CD14-positive monocyte (primary cell): ENCODE measurements around the gene HHIP. TPM values are rescaled to one million over a fixed set of nuclear protein-coding genes. Genes with fewer than 3 reads are reported as not detected.
"Not testable (repeated sequence)": the region's sequence is repeated elsewhere in the genome, so short reads cannot be mapped to it uniquely, and the experiment has no call there.

Experiments
- DNase-seq, 3 donors: peaks; one replicate each; pipeline ENCODE4 v3.0.0-alpha.2; 2011 to 2022
- H2AFZ ChIP-seq: 2 replicates; pipeline ENCODE4 v1.6.0; 2012; ENCODE audit warnings: mild to moderate bottlenecking, low read depth, low read length, inconsistent platforms; ENCODE audit not compliant: insufficient read depth, poor library complexity, severe bottlenecking
- H3K27ac ChIP-seq, 2 donors: 1 replicate in 1 of 2; 2 replicates in 1 of 2; pipeline ENCODE4 v1.5.1; 2012 to 2013; ENCODE audit warnings: low read length in 2 of 2, control low read depth in 1 of 2, inconsistent platforms in 1 of 2, low read depth in 1 of 2, mild to moderate bottlenecking in 1 of 2
- H3K27me3 ChIP-seq, 2 donors: one replicate each; pipeline versions ENCODE4 v1.6.0 to v1.6.1; 2011 to 2013; ENCODE audit warnings: low read length in 2 of 2; ENCODE audit not compliant: control insufficient read depth in 2 of 2, insufficient read depth in 2 of 2
- H3K36me3 ChIP-seq, 2 donors: replicated peaks in 1 of 2; 1 replicate in 1 of 2; 2 replicates in 1 of 2; pipeline versions ENCODE4 v1.5.1 to v1.6.1; 2012 to 2013; ENCODE audit warnings: low read length in 2 of 2, control low read depth in 1 of 2, inconsistent platforms in 1 of 2, mild to moderate bottlenecking in 1 of 2; ENCODE audit not compliant: insufficient read depth in 2 of 2, control insufficient read depth in 1 of 2
- H3K4me1 ChIP-seq, 2 donors: 1 replicate in 1 of 2; 2 replicates in 1 of 2; pipeline versions ENCODE4 v1.5.1 to v1.6.1; 2012 to 2013; ENCODE audit warnings: low read length in 2 of 2, control low read depth in 1 of 2, inconsistent platforms in 1 of 2, mild to moderate bottlenecking in 1 of 2, moderate library complexity in 1 of 2; ENCODE audit not compliant: insufficient read depth in 2 of 2, control insufficient read depth in 1 of 2
- H3K4me2 ChIP-seq: replicated peaks from 2 replicates; pipeline ENCODE3; 2012; ENCODE audit warnings: low read length, moderate library complexity, mild to moderate bottlenecking; ENCODE audit not compliant: poor library complexity, severe bottlenecking; ENCODE audit errors: extremely low read depth
- H3K4me3 ChIP-seq, 3 experiments: fragments of 200-600 bp in 1 of 3; sonication (generic) in 1 of 3; replicated peaks in 1 of 3; 1 replicate in 2 of 3; 2 replicates in 1 of 3; pipeline ENCODE4 v1.5.1; 2011 to 2013; ENCODE audit warnings: low read length in 3 of 3, mild to moderate bottlenecking in 3 of 3, control low read depth in 2 of 3, low read depth in 2 of 3, inconsistent platforms in 1 of 3, moderate library complexity in 1 of 3
- H3K79me2 ChIP-seq: 2 replicates; pipeline ENCODE4 v1.6.0; 2012; ENCODE audit warnings: mild to moderate bottlenecking, control low read depth, inconsistent platforms, low read length, moderate library complexity; ENCODE audit not compliant: insufficient read depth
- H3K9ac ChIP-seq: 2 replicates; pipeline ENCODE4 v1.6.0; 2017; ENCODE audit warnings: low read length, mild to moderate bottlenecking; ENCODE audit not compliant: insufficient read depth, poor library complexity, severe bottlenecking
- H3K9me3 ChIP-seq, 2 donors: replicated peaks in 1 of 2; 1 replicate in 1 of 2; 2 replicates in 1 of 2; pipeline versions ENCODE4 v1.5.1 to v1.6.1; 2012 to 2013; ENCODE audit warnings: low read length in 2 of 2, control low read depth in 1 of 2; ENCODE audit not compliant: control insufficient read depth in 1 of 2, insufficient read depth in 1 of 2
- H4K20me1 ChIP-seq: 2 replicates; pipeline ENCODE4 v1.6.0; 2012; ENCODE audit warnings: mild to moderate bottlenecking, low read length, control low read depth, moderate library complexity; ENCODE audit not compliant: insufficient read depth
- H3K27ac Mint-ChIP-seq, 7 donors: one replicate each; pipeline ENCODE4 v1.8.0; 2020; ENCODE audit warnings: mild to moderate bottlenecking in 7 of 7, mixed read lengths in 7 of 7, moderate library complexity in 6 of 7, inconsistent platforms in 2 of 7
- H3K27me3 Mint-ChIP-seq, 3 donors: one replicate each; pipeline ENCODE4 v1.8.0; 2021 to 2022; ENCODE audit warnings: low read depth in 3 of 3, mild to moderate bottlenecking in 3 of 3, mixed read lengths in 3 of 3, moderate library complexity in 3 of 3, inconsistent platforms in 1 of 3
- H3K36me3 Mint-ChIP-seq, 2 donors: one replicate each; pipeline ENCODE4 v1.8.0; 2020; ENCODE audit warnings: mixed read lengths in 2 of 2, inconsistent platforms in 1 of 2, mild to moderate bottlenecking in 1 of 2
- H3K4me1 Mint-ChIP-seq: one replicate; pipeline ENCODE4 v1.8.0; 2020; ENCODE audit warnings: mild to moderate bottlenecking, mixed read lengths
- H3K4me3 Mint-ChIP-seq, 2 donors: one replicate each; pipeline ENCODE4 v1.8.0; 2020; ENCODE audit warnings: mild to moderate bottlenecking in 2 of 2, mixed read lengths in 2 of 2, moderate library complexity in 1 of 2
- H3K9me3 Mint-ChIP-seq, 7 donors: one replicate each; pipeline ENCODE4 v1.8.0; 2020 to 2022; ENCODE audit warnings: mixed read lengths in 7 of 7, mild to moderate bottlenecking in 6 of 7, moderate library complexity in 6 of 7, inconsistent platforms in 2 of 7
- CTCF ChIP-seq: fragments of 200-600 bp; IDR thresholded peaks from one replicate; pipeline ENCODE4 v1.8.0; 2022; ENCODE audit warnings: antibody characterized with exemption, mild to moderate bottlenecking
- WGBS: methylation state at CpG from one replicate; pipeline ENCODE4 v1.1.5; 2013; ENCODE audit warnings: missing lambda C conversion rate; ENCODE audit not compliant: insufficient coverage; 5-methylcytosine and 5-hydroxymethylcytosine counted together
- intact Hi-C, 2 donors: fragments of 100-400 bp; cut with micrococcal nuclease; formaldehyde crosslinking; loops; one replicate each; pipeline versions ENCODE4 v1.15.0 to v1.15.1; 2023
- polyA plus RNA-seq, 3 donors: library from polyadenylated mRNA; depleted of rRNA in 1 of 3; unstranded in 2 of 3; stranded (reverse) in 1 of 3; fragments of 300-500 nt in 2 of 3; fragments of >200 nt in 1 of 3; fragmentation: Illumina TruSeq in 2 of 3; gene quantifications; 1 replicate in 2 of 3; 2 replicates in 1 of 3; pipeline ENCODE4 v1.2.3, GENCODE V29; 2012 to 2021

HHIP gene
- polyA plus RNA-seq, 3 donors = not detected

GRCh38 chr4:144757969-144758368 is 112.0 kb downstream of the HHIP start:
- no peak overlapping the region for H3K9ac ChIP-seq
- Mint-ChIP-seq H3K4me1 (no peaks in the 10 kb centered on the region), H3K27ac (no peak overlapping the region), H3K27me3 (peaks cover 0 to 2% (median 0%) of the 10 kb centered on the region in 3 donors), H3K9me3 (peaks cover 0 to 3% (median 0%) of the 10 kb centered on the region in 7 donors), H3K36me3 (no peaks in the 10 kb centered on the region), H3K4me3 (no peak overlapping the region)
- DNase-seq = no peak
- no peaks in the 10 kb centered on the region for H3K4me1 ChIP-seq
- intact Hi-C loops = no loop called here
- no peaks in the 10 kb centered on the region for H3K27me3 ChIP-seq
- H2AFZ ChIP-seq = no peak overlapping the region
- H3K79me2 ChIP-seq = no peaks in the 10 kb centered on the region
- WGBS = no CpG with 5 or more reads among the region's 1 CpG
- no peak for TF ChIP-seq CTCF
- H4K20me1 ChIP-seq = no peaks in the 10 kb centered on the region
- no peak overlapping the region for H3K27ac ChIP-seq
- H3K36me3 ChIP-seq = no peaks in the 10 kb centered on the region
- H3K9me3 ChIP-seq = no peaks in the 10 kb centered on the region
- no peak overlapping the region for H3K4me2 ChIP-seq
- H3K4me3 ChIP-seq = no peak overlapping the region

- H3K9ac ChIP-seq, H3K27me3 Mint-ChIP-seq, H3K4me1 ChIP-seq, H3K4me3 Mint-ChIP-seq, H3K4me2 ChIP-seq, H3K36me3 Mint-ChIP-seq, H3K79me2 ChIP-seq, H2AFZ ChIP-seq, H3K27ac ChIP-seq, H3K27ac Mint-ChIP-seq, H3K27me3 ChIP-seq, H3K36me3 ChIP-seq, H3K4me3 ChIP-seq, H4K20me1 ChIP-seq, H3K9me3 ChIP-seq, intact Hi-C loops, DNase-seq, H3K4me1 Mint-ChIP-seq: not testable (repeated sequence)
- H3K9me3 Mint-ChIP-seq = peaks cover 8 to 20% (median 12%) of the 10 kb centered on the region in 7 donors
- WGBS = 68% methylated on average over 8 of the region's 8 CpGs
Observed at GRCh38 chr4:144768809-144769208, 122.9 kb downstream of the HHIP start.
